Breast epithelium (tissue), 3 donors: ENCODE measurements around the gene TYROBP.

ENCODE experiments used
- POLR2A ChIP-seq: fragments of 450-650 bp; IDR thresholded peaks from one replicate; pipeline ENCODE4 v1.6.1; 2016; ENCODE audit warnings: antibody characterized with exemption, mild to moderate bottlenecking, moderate library complexity
- TF ChIP-seq, protein P1 (sequence below), 3 donors: fragments of 450-650 bp; IDR thresholded peaks; one replicate each; pipeline ENCODE4 v1.5.1; 2016 to 2017; ENCODE audit warnings: antibody characterized with exemption in 3 of 3, mild to moderate bottlenecking in 3 of 3, moderate library complexity in 3 of 3

DNA sequence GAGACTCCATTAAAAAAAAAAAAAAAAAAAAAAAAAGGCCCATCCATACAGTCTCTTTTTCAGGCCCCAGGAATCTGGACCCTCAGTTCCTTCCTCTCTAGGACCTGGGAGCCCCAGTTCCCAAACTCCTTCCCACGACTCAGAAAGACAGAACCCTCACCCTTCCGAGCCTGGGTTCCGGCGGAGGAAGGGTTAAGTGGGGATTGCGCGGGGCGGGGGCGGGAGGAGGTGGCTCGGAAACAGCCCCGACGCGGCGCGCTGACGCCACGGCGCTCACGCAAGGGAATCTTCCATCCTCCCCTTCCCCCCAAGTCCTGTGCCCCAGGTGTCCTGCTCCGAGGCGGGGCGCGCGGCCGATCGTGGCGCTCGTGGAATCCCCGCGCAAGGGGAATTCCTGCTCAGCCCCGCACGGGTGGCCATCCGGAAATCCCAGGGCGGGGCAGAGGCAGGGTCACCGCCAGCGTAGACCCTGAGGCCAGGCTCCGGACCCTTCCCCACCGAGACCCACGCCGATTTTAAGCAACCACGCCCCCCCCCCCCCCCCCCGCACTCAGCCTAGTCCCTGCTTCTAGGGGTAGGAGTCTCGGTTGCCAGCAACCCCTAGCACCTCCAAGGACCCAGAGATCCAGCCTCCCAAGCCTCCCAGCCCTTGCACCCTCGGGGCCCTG, 8.4 kb downstream of the TYROBP start:
- TF ChIP-seq, protein P1, sequence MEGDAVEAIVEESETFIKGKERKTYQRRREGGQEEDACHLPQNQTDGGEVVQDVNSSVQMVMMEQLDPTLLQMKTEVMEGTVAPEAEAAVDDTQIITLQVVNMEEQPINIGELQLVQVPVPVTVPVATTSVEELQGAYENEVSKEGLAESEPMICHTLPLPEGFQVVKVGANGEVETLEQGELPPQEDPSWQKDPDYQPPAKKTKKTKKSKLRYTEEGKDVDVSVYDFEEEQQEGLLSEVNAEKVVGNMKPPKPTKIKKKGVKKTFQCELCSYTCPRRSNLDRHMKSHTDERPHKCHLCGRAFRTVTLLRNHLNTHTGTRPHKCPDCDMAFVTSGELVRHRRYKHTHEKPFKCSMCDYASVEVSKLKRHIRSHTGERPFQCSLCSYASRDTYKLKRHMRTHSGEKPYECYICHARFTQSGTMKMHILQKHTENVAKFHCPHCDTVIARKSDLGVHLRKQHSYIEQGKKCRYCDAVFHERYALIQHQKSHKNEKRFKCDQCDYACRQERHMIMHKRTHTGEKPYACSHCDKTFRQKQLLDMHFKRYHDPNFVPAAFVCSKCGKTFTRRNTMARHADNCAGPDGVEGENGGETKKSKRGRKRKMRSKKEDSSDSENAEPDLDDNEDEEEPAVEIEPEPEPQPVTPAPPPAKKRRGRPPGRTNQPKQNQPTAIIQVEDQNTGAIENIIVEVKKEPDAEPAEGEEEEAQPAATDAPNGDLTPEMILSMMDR (IDR thresholded peaks at IDR 0.05): no peak
- TF ChIP-seq POLR2A: no peak
